Right hindlimb (tissue), 1 donor: ENCODE measurements around the gene GIPC3.
"Not testable (repeated sequence)": the region's sequence is repeated elsewhere in the genome, so short reads cannot be mapped to it uniquely, and the experiment has no call there.

ENCODE experiments used
- DNase-seq: peaks from one replicate; pipeline ENCODE4 v3.0.0-alpha.2; 2018

Gene GIPC3

GRCh38 chr19:3551792-3552095 is 33.5 kb upstream of the GIPC3 start:
- no peak for DNase-seq

- DNase-seq = no peak
Observed at GRCh38 chr19:3554254-3555083, 30.8 kb upstream of the GIPC3 start.

GRCh38 chr19:3555653-3556422 is 29.4 kb upstream of the GIPC3 start:
- DNase-seq = no peak

GRCh38 chr19:3556423-3556977 is 28.8 kb upstream of the GIPC3 start:
- no peak for DNase-seq

- DNase-seq = no peak
Observed at GRCh38 chr19:3556978-3557460, 28.3 kb upstream of the GIPC3 start.

- peak; percentile 96 for DNase-seq
Observed at GRCh38 chr19:3557461-3558248, 27.6 kb upstream of the GIPC3 start, which contains the start of gene MFSD12. Gene MFSD12, minus strand, starts transcription at chr19:3557586. Its CDS starts 183 bp downstream, at chr19:3557403.

- no peak for DNase-seq
Observed at GRCh38 chr19:3563709-3564524, 21.4 kb upstream of the GIPC3 start.

GRCh38 chr19:3565139-3565538 is 20.1 kb upstream of the GIPC3 start:
- no peak for DNase-seq

GRCh38 chr19:3570042-3570441 is 15.2 kb upstream of the GIPC3 start:
- DNase-seq = not testable (repeated sequence)

- DNase-seq = no peak
Observed at GRCh38 chr19:3570606-3571011, 14.7 kb upstream of the GIPC3 start.

- DNase-seq = peak; percentile 100
Observed at GRCh38 chr19:3572132-3572854, 13.0 kb upstream of the GIPC3 start.

GRCh38 chr19:3572855-3573161 is 12.5 kb upstream of the GIPC3 start, which contains the start of gene HMG20B:
Gene HMG20B, plus strand, starts transcription at chr19:3572944. Its CDS starts 366 bp downstream, at chr19:3573310.
- DNase-seq = no peak

- DNase-seq = no peak
Observed at GRCh38 chr19:3573162-3573857, 12.0 kb upstream of the GIPC3 start.

- peak; percentile 85 for DNase-seq
Observed at GRCh38 chr19:3573858-3574637, 11.2 kb upstream of the GIPC3 start.

GRCh38 chr19:3575260-3575741 is 10.0 kb upstream of the GIPC3 start:
- no peak for DNase-seq

GRCh38 chr19:3575949-3576673 is 9.2 kb upstream of the GIPC3 start:
- DNase-seq = no peak

- DNase-seq = peak; percentile 82
Observed at GRCh38 chr19:3576696-3577443, 8.4 kb upstream of the GIPC3 start.

- no peak for DNase-seq
Observed at GRCh38 chr19:3577723-3578344, 7.4 kb upstream of the GIPC3 start.
